Mesendoderm (in vitro differentiated cells): ENCODE measurements around the gene LIPE.
A peak's percentile ranks its signal among the peaks of the same experiment; 100 is the strongest.

ENCODE experiments used
- DNase-seq: peaks from one replicate; pipeline ENCODE4 v3.0.0; 2013
- H2AK5ac ChIP-seq: 2 replicates; pipeline ENCODE4 v1.6.1; 2013; ENCODE audit warnings: low read length, inconsistent platforms
- H2BK120ac ChIP-seq: 2 replicates; pipeline ENCODE4 v1.6.1; 2013; ENCODE audit warnings: low read depth, mild to moderate bottlenecking, low read length, moderate library complexity, mixed read lengths
- H2BK15ac ChIP-seq: replicated peaks from 2 replicates; pipeline ENCODE4 v1.6.1; 2013; ENCODE audit warnings: low read depth, mild to moderate bottlenecking, moderate library complexity
- H2BK5ac ChIP-seq: 2 replicates; pipeline ENCODE4 v1.6.1; 2013; ENCODE audit warnings: low read length, inconsistent platforms
- H3K18ac ChIP-seq: 2 replicates; pipeline ENCODE4 v1.6.1; 2013; ENCODE audit warnings: mild to moderate bottlenecking, low read length, mixed read lengths
- H3K23ac ChIP-seq: one replicate; pipeline ENCODE4 v1.6.1; 2013; ENCODE audit warnings: low read length
- H3K27ac ChIP-seq: 2 replicates; pipeline ENCODE4 v1.5.1; 2013; ENCODE audit warnings: low read depth, mild to moderate bottlenecking, inconsistent platforms, low read length, moderate library complexity
- H3K27me3 ChIP-seq: 2 replicates; pipeline ENCODE4 v1.6.1; 2013; ENCODE audit warnings: low read length, control low read depth, mild to moderate bottlenecking, inconsistent platforms; ENCODE audit not compliant: insufficient read depth, poor library complexity
- H3K36me3 ChIP-seq: 2 replicates; pipeline ENCODE4 v1.6.1; 2013; ENCODE audit warnings: low read length, inconsistent platforms; ENCODE audit not compliant: control insufficient read depth, insufficient read depth
- H3K4ac ChIP-seq: one replicate; pipeline ENCODE4 v1.6.1; 2013; ENCODE audit warnings: low read depth, mild to moderate bottlenecking, low read length, moderate library complexity
- H3K4me1 ChIP-seq: 2 replicates; pipeline ENCODE4 v1.6.1; 2013; ENCODE audit warnings: low read depth, low read length, inconsistent platforms; ENCODE audit not compliant: control insufficient read depth
- H3K4me2 ChIP-seq: 2 replicates; pipeline ENCODE4 v1.6.1; 2013; ENCODE audit warnings: low read length
- H3K4me3 ChIP-seq: 2 replicates; pipeline ENCODE4 v1.5.1; 2013; ENCODE audit warnings: mild to moderate bottlenecking, low read length
- H3K56ac ChIP-seq: one replicate; pipeline ENCODE4 v1.6.1; 2013; ENCODE audit warnings: low read length
- H3K79me1 ChIP-seq: 2 replicates; pipeline ENCODE4 v1.6.1; 2013; ENCODE audit warnings: low read length, inconsistent platforms
- H3K79me2 ChIP-seq: 2 replicates; pipeline ENCODE4 v1.6.1; 2013; ENCODE audit warnings: mild to moderate bottlenecking, low read length; ENCODE audit not compliant: control insufficient read depth, insufficient read depth
- H3K9ac ChIP-seq: 2 replicates; pipeline ENCODE4 v1.6.1; 2013; ENCODE audit warnings: low read length, inconsistent platforms
- H4K5ac ChIP-seq: one replicate; pipeline ENCODE4 v1.6.1; 2013; ENCODE audit warnings: low read length
- H4K8ac ChIP-seq: one replicate; pipeline ENCODE4 v1.6.1; 2013; ENCODE audit warnings: low read depth, mild to moderate bottlenecking, control low read depth, low read length, moderate library complexity
- WGBS: extraction: QIAGEN DNeasy Blood & Tissue Kit; methylation state at CpG from one replicate; pipeline ENCODE4 v1.1.7; 2013; ENCODE audit warnings: low lambda C conversion rate, missing lambda C conversion rate; ENCODE audit not compliant: insufficient coverage; ENCODE audit errors: extremely low coverage; 5-methylcytosine and 5-hydroxymethylcytosine counted together

Gene LIPE

GRCh38 chr19:42392165-42392564 lies 35.0 kb downstream of the LIPE start:
- no peaks in the 10 kb centered on the region for H3K4me1 ChIP-seq
- H3K27me3 ChIP-seq = no peaks in the 10 kb centered on the region
- H2BK5ac ChIP-seq = no peak overlapping the region
- no peak overlapping the region for H3K56ac ChIP-seq
- no peaks in the 10 kb centered on the region for H3K79me1 ChIP-seq
- H3K4ac ChIP-seq = no peak overlapping the region
- H3K23ac ChIP-seq = no peak overlapping the region
- H2BK120ac ChIP-seq = no peak overlapping the region
- H3K4me2 ChIP-seq = no peak overlapping the region
- H3K9ac ChIP-seq = no peak overlapping the region
- H3K4me3 ChIP-seq = no peak overlapping the region
- H4K5ac ChIP-seq = no peak overlapping the region
- H3K36me3 ChIP-seq = no peaks in the 10 kb centered on the region
- no peak overlapping the region for H2BK15ac ChIP-seq
- no peak overlapping the region for H2AK5ac ChIP-seq
- no CpG with 5 or more reads among the region's 4 CpGs for WGBS
- H3K18ac ChIP-seq = no peak overlapping the region
- H3K79me2 ChIP-seq = no peaks in the 10 kb centered on the region
- H3K27ac ChIP-seq = no peak overlapping the region
- no peak for DNase-seq
- no peak overlapping the region for H4K8ac ChIP-seq

DNA sequence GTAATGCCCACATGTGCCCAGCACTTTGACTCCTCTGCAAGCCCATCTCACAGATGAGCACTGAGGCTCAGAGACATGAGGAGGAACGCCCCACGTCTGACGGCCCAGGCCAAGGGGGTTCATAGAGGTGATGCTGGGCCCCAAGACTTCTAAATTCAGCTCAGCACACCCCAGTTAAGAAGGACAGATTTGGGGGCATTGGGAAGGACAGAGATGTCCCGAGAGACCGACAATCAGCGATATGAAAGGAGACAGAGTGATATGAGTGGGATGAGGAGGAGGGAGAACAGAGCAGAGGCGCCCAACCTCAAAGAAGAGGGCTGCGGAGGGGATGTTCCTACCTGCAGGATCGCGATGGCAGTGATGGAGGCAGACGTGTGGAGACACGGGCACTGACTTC lies 37.3 kb downstream of the LIPE start, which contains the start of gene CNFN:
Gene CNFN, minus strand, starts transcription at position 399 of the 400 bp plus-strand sequence. CDS start 1,260 bp downstream, outside the sequence.
- Histone ChIP-seq H3K27ac (no peak within 1 kb of the TSS), H4K5ac (no peak within 1 kb of the TSS), H3K4me3 (no peak within 1 kb of the TSS), H3K56ac (no peak within 1 kb of the TSS), H2BK120ac (no peak within 1 kb of the TSS), H3K27me3 (no peaks in the 10 kb centered on the region), H3K4me2 (no peak within 1 kb of the TSS), H3K79me2 (no peaks in the 10 kb centered on the region), H2AK5ac (no peak within 1 kb of the TSS), H3K9ac (no peak within 1 kb of the TSS), H3K4me1 (no peaks in the 10 kb centered on the region), H4K8ac (no peak within 1 kb of the TSS), H2BK5ac (no peak within 1 kb of the TSS), H3K23ac (no peak within 1 kb of the TSS), H3K4ac (no peak within 1 kb of the TSS), H3K36me3 (no peaks in the 10 kb centered on the region), H2BK15ac (no peak within 1 kb of the TSS), H3K18ac (no peak within 1 kb of the TSS), H3K79me1 (no peaks in the 10 kb centered on the region)
- WGBS = no CpG with 5 or more reads among the region's 12 CpGs
- no peak for DNase-seq

DNA sequence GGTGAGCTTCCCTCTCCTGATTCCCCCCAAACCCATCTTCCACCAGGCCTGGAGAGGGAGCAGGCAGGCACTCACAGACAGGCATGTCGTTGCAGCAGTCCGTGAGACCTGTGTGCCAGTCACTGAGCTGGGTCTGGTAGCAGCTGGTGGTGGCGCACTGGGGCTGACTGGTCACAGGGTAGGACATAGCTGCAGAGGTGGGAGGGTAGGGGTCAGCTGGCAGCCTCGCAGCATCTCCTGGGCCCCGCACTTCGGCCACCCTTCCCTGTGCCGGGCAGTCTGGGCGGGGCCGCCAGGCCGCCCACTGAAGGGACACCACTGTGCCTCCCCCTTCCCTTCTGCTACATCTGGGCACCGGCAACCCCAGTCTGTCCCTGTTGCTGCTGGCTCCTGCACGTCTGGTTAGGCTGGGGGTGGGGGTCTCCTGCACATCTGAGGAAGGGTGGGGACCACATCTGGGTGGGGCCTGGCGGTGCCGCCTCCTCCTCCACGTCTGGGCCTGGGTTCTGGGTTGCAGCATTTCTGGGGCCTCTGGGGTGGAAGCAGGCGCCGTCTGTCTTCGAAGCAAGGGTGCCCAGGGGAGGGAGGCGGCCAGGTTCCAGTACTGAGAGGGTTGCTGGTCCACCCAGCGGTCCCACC lies 38.2 kb downstream of the LIPE start:
- Histone ChIP-seq H2AK5ac (no peak overlapping the region), H3K4ac (no peak overlapping the region), H3K79me1 (no peaks in the 10 kb centered on the region), H3K56ac (no peak overlapping the region), H2BK120ac (no peak overlapping the region), H4K5ac (no peak overlapping the region), H3K9ac (no peak overlapping the region), H3K18ac (no peak overlapping the region), H3K4me3 (no peak overlapping the region), H3K79me2 (no peaks in the 10 kb centered on the region), H3K23ac (no peak overlapping the region), H3K36me3 (no peaks in the 10 kb centered on the region), H3K4me2 (no peak overlapping the region), H3K4me1 (no peaks in the 10 kb centered on the region), H4K8ac (no peak overlapping the region), H2BK5ac (no peak overlapping the region), H3K27me3 (no peaks in the 10 kb centered on the region), H2BK15ac (no peak overlapping the region), H3K27ac (no peak overlapping the region)
- no peak for DNase-seq
- no CpG with 5 or more reads among the region's 20 CpGs for WGBS

GRCh38 chr19:42386974-42387707 lies 40.0 kb downstream of the LIPE start:
- peak overlapping the region; percentile 97 for H3K56ac ChIP-seq
- H3K4me1 ChIP-seq = no peaks in the 10 kb centered on the region
- no peak overlapping the region for H4K5ac ChIP-seq
- no peaks in the 10 kb centered on the region for H3K27me3 ChIP-seq
- peak overlapping the region; percentile 85 for H3K18ac ChIP-seq
- peak overlapping the region; percentile 59 for H4K8ac ChIP-seq
- H3K79me1 ChIP-seq = no peaks in the 10 kb centered on the region
- no peak overlapping the region for H2AK5ac ChIP-seq
- H3K4ac ChIP-seq = peak overlapping the region; percentile 87
- H2BK15ac ChIP-seq = no peak overlapping the region
- H2BK120ac ChIP-seq = no peak overlapping the region
- H3K27ac ChIP-seq = peak overlapping the region; percentile 72
- peak overlapping the region; percentile 87 for H3K9ac ChIP-seq
- H2BK5ac ChIP-seq = peak overlapping the region; percentile 52
- peak overlapping the region; percentile 59 for H3K4me3 ChIP-seq
- H3K4me2 ChIP-seq = peak overlapping the region; percentile 88
- no peaks in the 10 kb centered on the region for H3K36me3 ChIP-seq
- no peaks in the 10 kb centered on the region for H3K79me2 ChIP-seq
- no peak overlapping the region for H3K23ac ChIP-seq
- DNase-seq = peak; percentile 92
- WGBS = no CpG with 5 or more reads among the region's 48 CpGs

- no peaks in the 10 kb centered on the region for H3K27me3 ChIP-seq
- no peak for DNase-seq
- H3K4ac ChIP-seq = no peak overlapping the region
- H3K36me3 ChIP-seq = no peaks in the 10 kb centered on the region
- H3K56ac ChIP-seq = no peak overlapping the region
- H4K5ac ChIP-seq = no peak overlapping the region
- H4K8ac ChIP-seq = no peak overlapping the region
- H2BK120ac ChIP-seq = no peak overlapping the region
- H3K23ac ChIP-seq = no peak overlapping the region
- no peak overlapping the region for H3K4me3 ChIP-seq
- H3K27ac ChIP-seq = no peak overlapping the region
- no peak overlapping the region for H3K18ac ChIP-seq
- no peaks in the 10 kb centered on the region for H3K79me2 ChIP-seq
- no peak overlapping the region for H3K9ac ChIP-seq
- no peak overlapping the region for H2BK15ac ChIP-seq
- H3K79me1 ChIP-seq = no peaks in the 10 kb centered on the region
- H2BK5ac ChIP-seq = no peak overlapping the region
- H2AK5ac ChIP-seq = no peak overlapping the region
- no peak overlapping the region for H3K4me2 ChIP-seq
- no peaks in the 10 kb centered on the region for H3K4me1 ChIP-seq
- whole genome bisulfite sequencing = no CpG with 5 or more reads among the region's 6 CpGs
These were observed 47.0 kb downstream of the LIPE start for GRCh38 chr19:42380155-42380554.
